GM18511 (cell line): ENCODE measurements around the gene PXMP4.

Source experiments
- ATAC-seq: cut with Tn5 transposase; IDR thresholded peaks from one replicate; pipeline ENCODE4 v1.9.1; 2021; ENCODE audit warnings: mild to moderate bottlenecking, moderate library complexity; ENCODE audit not compliant: unreplicated experiment

Gene PXMP4

DNA sequence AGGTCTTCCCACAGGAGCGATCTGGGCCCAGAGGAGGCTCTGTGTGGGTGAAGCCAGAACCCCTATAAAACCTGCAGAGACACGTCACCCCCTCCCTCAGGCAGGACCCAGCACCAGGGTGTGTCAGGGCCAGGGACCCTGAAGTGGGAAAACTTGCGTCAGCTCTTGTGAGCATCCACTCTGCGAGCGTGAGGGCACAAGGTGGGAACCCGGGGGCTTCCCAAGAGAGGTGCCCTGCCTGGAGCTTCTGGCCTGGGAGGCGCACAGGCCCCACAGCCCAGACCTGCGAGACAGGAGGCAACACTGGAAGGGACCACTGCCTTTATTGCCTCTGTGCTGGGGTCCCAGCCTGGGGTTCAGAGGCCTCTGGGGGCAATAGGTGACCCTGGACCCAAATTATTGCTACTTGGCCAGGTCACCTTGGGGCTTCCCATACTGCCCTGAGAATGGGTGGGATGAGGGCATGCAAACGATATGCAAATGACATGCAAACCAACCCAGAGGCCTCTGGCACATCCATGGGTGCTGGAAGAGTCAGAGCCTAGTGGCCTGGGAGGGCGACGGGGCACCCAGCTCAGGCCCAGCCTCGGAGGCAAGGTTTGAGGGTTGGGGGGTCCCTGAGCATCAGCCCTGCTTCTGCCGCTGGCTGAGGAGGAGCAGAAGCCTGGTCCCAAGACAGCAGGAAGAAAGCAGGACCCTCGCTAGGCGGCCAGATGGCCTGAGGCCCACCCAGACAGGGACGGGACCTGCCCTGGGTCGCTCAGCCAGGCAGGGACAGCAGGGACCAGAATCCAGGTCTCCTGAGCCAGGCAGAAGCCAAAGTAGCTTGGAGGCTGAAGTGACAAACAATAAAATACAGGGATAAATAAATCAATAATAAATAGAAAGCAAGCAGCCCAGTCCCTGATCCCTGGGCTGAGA, 63.1 kb downstream of the PXMP4 start:
- ATAC-seq, result no peak

DNA sequence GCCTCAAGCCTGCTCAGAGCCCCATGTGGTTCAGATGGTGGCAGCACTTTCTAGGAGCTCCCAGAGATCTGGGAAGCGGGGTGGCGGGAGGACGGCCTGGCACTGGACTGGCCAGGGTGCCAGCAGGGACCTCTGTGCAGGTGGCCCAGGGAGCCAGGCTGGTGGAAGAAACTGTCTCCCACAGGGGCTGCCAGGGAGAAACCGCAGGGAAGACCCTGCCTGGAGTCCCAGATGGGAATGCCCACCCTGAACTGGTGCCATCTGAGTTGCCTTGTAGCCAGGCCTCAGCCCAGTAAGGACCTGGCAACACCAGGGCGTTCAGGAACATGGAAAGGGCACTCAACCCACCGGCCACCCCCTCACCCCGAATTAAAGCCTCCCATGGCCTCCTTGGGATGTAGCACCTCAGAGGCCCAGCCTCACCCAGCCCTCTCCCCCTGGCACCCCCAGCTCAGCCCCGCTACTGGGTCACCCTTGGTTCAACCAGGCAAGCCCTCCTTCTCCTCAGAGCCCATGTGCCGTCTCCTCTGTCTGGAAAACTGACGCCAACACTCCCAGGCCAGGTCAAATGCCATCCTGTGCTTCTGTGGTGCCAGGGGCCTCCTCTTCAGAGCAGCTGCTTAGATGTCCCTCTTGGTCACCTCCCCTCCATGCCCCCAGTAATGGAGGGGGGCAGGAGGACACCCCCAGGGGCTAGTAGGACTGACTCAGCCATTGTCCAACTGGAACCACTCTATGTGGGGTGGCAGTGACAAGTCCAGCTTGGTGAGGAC, 63.9 kb downstream of the PXMP4 start:
- no peak for ATAC-seq

GRCh38 chr20:33655164-33655563, 64.9 kb downstream of the PXMP4 start:
- ATAC-seq, result no peak

DNA sequence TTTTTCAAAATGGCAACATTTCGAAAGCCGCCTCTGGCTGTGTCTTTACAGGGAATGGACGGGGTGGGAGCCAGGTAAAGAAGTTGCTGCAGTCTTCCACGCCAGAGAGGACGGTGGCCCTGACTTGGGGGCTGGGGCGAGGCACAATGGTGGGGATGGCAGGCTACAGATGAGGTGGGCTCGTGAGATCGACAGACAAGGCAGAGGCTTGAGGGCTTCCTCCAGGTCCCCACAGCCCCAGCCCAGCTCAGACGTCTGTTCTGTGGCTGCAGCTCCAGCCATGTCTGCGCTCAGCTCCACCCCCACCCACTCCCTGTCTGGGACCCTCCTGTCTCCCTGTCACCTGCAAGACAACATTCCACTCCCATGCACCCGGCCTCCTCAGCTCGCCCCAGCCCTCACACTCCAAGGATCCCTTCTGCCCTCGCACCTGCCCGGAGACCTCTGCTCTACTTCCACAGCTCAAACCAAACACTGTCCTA, 65.4 kb downstream of the PXMP4 start:
- ATAC-seq, result no peak

GRCh38 chr20:33653900-33654596, 66.1 kb downstream of the PXMP4 start:
- ATAC-seq, result no peak

DNA sequence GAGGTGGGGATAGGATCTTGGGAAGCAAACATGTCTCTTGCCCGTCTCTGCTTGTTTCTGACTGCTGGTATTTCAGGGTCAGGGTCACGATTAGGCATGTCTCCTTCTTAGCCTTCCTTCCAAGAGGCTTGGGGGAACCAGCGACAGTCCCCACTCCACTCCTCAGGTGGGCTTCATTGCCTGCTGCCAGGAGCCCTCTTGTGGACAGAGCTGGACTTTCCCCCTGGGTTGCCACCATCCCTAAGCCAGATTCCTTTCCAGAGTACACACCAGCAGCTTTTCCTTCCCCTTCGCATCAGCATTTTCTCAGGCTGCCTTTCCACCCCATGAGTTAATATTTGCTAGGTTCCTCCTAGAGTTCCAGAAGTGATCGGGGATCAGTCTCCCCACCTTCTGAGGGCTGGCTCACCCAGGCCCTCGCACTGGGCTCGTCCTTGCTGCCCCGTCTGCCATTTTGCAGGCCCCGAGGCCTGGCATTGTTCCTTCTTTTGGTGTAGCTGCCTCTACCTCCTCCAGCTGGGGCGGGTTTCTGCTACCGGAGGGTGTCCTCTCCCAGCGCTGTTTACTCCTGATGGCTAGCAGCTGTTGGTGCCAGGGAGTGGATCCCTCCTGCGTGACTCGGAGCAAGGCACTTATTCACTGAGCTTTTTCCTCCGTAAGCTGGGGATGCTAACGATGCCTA, 66.8 kb downstream of the PXMP4 start:
- peak; percentile 34 for ATAC-seq
